NCI-H146 treated with DMSO at 0.1 percent for 48 hours (cell line): ENCODE results near the gene RABEPK.
"Not testable (repeated sequence)": the region's sequence is repeated elsewhere in the genome, so short reads cannot be mapped to it uniquely, and the experiment has no call there.

Source experiments
- DNase-seq: peaks from one replicate; lab custom pipeline; 2025; ENCODE audit not compliant: unreplicated experiment; lab: John Stamatoyannopoulos, UW

RABEPK gene

GRCh38 chr9:125241863-125242739 lies 41.8 kb downstream of the RABEPK start:
- no peak for DNase-seq

- DNase-seq: no peak
Observed at GRCh38 chr9:125243792-125244260, 43.5 kb downstream of the RABEPK start.

- DNase-seq: no peak
Observed at GRCh38 chr9:125246261-125246667, 45.9 kb downstream of the RABEPK start.

GRCh38 chr9:125254231-125254630 lies 53.9 kb downstream of the RABEPK start:
- no peak for DNase-seq

GRCh38 chr9:125255781-125256391 lies 55.5 kb downstream of the RABEPK start:
- DNase-seq: no peak

GRCh38 chr9:125258160-125258785 lies 57.9 kb downstream of the RABEPK start:
- DNase-seq: no peak

- no peak for DNase-seq
Observed at GRCh38 chr9:125258832-125259534, 58.6 kb downstream of the RABEPK start.

- DNase-seq: no peak
Observed at GRCh38 chr9:125260561-125260960, 60.2 kb downstream of the RABEPK start.

- DNase-seq: peak; percentile 71
Observed at GRCh38 chr9:125261501-125262293, 61.4 kb downstream of the RABEPK start, which contains the start of gene GAPVD1. TSS of gene GAPVD1 (plus strand) at chr9:125261826. CDS start at chr9:125298922, 37,096 bp downstream.

GRCh38 chr9:125262294-125262991 lies 62.1 kb downstream of the RABEPK start:
- no peak for DNase-seq

GRCh38 chr9:125264068-125264467 lies 63.7 kb downstream of the RABEPK start:
- DNase-seq: not testable (repeated sequence)

- no peak for DNase-seq
Observed at GRCh38 chr9:125268394-125269013, 68.2 kb downstream of the RABEPK start.

- DNase-seq: no peak
Observed at GRCh38 chr9:125269014-125269397, 68.7 kb downstream of the RABEPK start.

GRCh38 chr9:125271081-125271480 lies 70.7 kb downstream of the RABEPK start:
- no peak for DNase-seq

- DNase-seq: no peak
Observed at GRCh38 chr9:125272697-125273096, 72.4 kb downstream of the RABEPK start.

GRCh38 chr9:125276771-125277170 lies 76.4 kb downstream of the RABEPK start:
- no peak for DNase-seq

GRCh38 chr9:125277411-125277810 lies 77.1 kb downstream of the RABEPK start:
- DNase-seq: no peak

GRCh38 chr9:125280945-125281344 lies 80.6 kb downstream of the RABEPK start:
- DNase-seq: no peak
